DMS153 treated with DMSO at 0.1 percent for 48 hours (cell line): ENCODE measurements around the gene MSANTD1.
A peak's percentile ranks its signal among the peaks of the same experiment; 100 is the strongest.

Source experiments
- DNase-seq: peaks from one replicate; lab custom pipeline; 2025; ENCODE audit not compliant: unreplicated experiment; lab: John Stamatoyannopoulos, UW

MSANTD1 gene

DNA sequence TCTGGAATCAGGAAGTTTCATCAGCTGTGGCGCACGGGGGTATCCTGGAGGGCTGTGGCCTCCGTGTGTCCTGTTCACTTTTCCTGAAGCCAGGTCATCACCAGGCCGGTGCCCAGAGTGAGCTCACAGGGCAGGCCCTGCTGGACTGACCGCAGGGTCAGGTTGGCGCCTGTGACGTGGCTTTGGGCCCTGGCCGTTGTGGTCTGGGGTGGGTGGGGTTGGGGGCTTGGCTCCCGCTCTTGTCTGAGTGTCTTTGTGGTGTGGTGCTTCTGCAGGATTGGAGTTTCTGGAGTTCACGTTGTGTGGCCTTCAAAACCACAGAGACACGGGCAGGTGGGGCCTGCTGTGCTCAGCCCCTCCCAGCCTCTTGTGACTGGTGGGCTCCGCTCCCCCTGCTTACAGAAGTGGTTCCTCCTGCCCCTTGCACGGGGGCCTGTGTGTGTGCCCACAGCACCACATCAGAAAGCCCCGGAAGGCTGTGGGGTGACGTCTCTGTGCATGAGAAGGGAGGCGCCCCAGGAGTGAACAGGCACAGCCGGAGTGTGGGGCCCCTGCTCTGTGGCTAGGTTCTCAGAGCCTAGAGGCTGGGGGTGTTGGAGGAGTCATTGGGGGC is 53.3 kb downstream of the MSANTD1 start:
- DNase-seq = no peak

- no peak for DNase-seq
Measured at GRCh38 chr4:3302786-3303564, 54.0 kb downstream of the MSANTD1 start.

DNA sequence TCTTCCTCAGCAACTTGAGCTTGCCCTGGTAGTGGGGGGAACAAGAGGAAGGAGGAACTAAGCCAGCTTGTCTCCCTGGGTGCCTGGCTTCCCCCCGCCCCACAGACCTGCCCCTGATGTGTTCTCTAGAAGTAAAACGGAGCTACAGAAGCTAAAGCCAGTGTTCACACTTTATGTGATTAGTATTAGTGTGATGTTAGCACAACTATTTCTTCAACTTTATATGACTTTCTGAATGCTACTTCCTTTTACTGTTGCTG is 54.5 kb downstream of the MSANTD1 start:
- DNase-seq = no peak

DNA sequence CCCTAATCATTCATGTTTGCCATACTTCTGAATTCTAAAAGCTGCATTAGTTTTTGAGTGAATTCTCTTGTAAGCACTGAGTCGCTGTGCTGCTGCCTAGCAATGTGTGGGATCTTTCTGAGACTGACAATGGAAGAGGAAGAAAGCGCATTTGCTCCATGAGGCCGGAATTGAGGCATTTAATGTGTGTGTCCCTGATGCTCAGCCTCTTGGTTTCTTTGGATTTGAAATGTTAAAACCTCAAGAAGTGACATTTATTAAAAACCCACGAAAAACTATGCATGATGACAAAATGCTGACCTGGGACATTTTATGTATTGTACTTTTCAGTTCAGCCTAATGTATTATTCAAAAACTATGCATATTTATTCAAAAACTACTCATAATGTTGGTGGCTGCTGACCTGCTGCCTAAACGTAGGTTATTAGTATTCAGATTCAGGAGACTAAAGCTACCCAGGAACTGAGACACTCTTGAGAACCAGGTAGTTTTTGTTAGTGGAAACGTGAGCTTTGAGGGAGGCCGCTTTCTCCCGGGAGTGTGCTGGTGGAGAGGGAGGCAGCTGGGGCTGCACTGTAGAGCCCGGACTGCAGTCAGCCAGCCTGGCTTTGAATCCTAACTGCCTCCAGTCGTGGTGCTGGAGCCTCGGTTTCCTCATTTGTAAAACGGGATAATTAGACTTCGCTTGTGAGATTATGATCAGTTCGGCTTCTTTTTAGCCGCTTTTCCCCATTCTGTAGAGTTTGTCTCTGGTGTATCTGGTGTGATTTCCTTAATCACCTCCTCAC is 55.2 kb downstream of the MSANTD1 start:
- no peak for DNase-seq

DNA sequence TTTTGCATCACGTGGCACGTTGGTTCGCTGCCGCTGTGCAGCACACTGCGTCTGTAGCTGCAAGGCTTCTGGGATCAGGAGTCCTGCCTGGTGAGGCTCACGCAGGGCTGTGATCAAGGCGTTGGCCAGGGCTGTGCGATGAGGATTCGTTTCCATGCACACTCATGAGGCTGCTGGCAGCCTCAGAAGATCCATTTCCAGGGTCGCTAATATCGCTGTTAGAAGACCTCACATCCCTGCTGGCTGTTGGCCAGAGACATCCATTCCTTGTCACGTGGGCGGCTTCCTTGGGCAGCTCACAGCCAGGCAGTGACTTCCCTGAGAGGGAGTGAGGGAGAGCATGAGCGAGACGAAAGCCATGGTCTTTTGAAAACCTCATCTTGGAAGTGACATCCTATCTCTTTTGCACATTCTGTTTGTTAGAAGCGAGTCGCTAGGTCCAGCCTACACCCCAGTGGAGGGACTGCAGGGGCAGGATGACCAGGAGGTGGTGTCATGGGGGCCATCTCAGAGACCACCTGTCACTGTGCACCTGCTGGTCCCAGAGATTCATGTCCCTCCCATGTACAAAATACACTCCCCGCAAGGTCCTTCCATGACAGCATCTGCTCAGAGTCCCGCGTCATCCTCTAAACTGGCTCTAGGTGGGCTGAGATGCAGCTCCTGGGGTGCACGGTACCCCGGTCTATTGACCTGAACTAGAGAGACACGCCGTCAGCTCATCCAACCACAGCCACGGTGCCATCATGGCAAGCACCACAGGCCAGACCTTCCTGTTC is 56.1 kb downstream of the MSANTD1 start:
- DNase-seq = no peak

DNA sequence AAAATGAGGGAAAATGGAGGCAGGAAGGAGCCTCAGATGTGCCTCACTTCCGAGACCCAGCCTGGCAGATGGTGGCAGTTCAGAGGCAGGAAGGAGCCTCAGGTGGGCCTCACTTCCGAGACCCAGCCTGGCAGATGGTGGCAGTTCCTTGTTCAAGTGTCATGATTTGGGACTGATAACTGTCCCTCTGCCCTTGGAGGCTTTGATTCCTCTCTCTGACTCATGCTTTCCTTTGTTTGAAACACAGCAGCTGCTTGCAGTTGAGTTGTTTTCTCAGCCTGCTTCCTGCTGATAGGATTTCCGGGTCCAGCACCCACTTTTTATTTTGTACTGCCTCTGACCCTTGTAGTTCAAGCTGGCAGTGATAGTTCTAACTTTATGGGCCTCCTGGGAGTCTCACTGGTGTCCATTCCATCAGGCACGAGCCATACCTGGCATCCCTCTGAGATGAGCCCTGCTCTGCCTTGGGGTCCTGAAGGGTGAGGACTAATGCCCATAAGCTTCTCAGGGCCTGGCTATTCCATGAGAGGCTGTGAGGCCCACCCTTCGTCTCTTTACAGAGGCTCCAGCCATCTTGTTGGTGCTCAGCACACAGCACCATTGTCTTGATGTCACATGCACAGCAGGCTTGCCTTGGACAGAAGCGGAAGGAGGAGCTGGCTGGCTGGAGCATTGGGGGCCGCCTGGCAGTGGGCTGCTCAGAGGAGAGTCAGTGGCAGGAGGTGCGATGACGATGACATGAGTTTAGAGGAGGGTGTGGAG is 56.8 kb downstream of the MSANTD1 start:
- DNase-seq = peak; percentile 39
